Hepatocyte (in vitro differentiated cells): ENCODE data around the gene P2RY8. TPM values are rescaled to one million over a fixed set of nuclear protein-coding genes. Genes with fewer than 3 reads are reported as not detected.

Source experiments
- DNase-seq: peaks from one replicate; pipeline ENCODE4 v3.0.0-alpha.2; 2016; ENCODE audit warnings: low spot score
- H2AFZ ChIP-seq: fragments of 200-600 bp; sonication (generic); 2 replicates; pipeline ENCODE4 v1.6.0; 2016; ENCODE audit warnings: antibody characterized with exemption, mild to moderate bottlenecking
- H3K27ac ChIP-seq: fragments of 200-600 bp; sonication (generic); 2 replicates; pipeline ENCODE4 v1.5.1; 2016; ENCODE audit warnings: mild to moderate bottlenecking
- H3K27me3 ChIP-seq: fragments of 200-600 bp; sonication (generic); 2 replicates; pipeline ENCODE4 v1.6.1; 2016
- H3K36me3 ChIP-seq: fragments of 200-600 bp; sonication (generic); replicated peaks from 2 replicates; pipeline ENCODE4 v1.5.1; 2016; ENCODE audit warnings: low read depth; ENCODE audit not compliant: insufficient read depth
- H3K4me1 ChIP-seq: fragments of 200-600 bp; sonication (generic); 2 replicates; pipeline ENCODE4 v1.5.1; 2016; ENCODE audit warnings: mild to moderate bottlenecking, moderate library complexity; ENCODE audit not compliant: insufficient read depth
- H3K4me2 ChIP-seq: fragments of 200-600 bp; sonication (generic); 2 replicates; pipeline ENCODE4 v1.6.0; 2016
- H3K4me3 ChIP-seq: fragments of 200-600 bp; sonication (generic); 2 replicates; pipeline ENCODE4 v1.5.1; 2016; ENCODE audit warnings: mild to moderate bottlenecking
- H3K79me2 ChIP-seq: fragments of 200-600 bp; sonication (generic); 2 replicates; pipeline ENCODE4 v1.6.0; 2017; ENCODE audit warnings: mild to moderate bottlenecking
- H3K9me2 ChIP-seq: fragments of 200-600 bp; sonication (generic); replicated peaks from 2 replicates; pipeline ENCODE4 v1.6.0; 2017; ENCODE audit warnings: mild to moderate bottlenecking; ENCODE audit not compliant: insufficient read depth
- H3K9me3 ChIP-seq: fragments of 200-600 bp; sonication (generic); 2 replicates; pipeline ENCODE4 v1.5.1; 2016; ENCODE audit warnings: low read depth, mild to moderate bottlenecking
- H4K20me1 ChIP-seq: fragments of 200-600 bp; sonication (generic); 2 replicates; pipeline ENCODE4 v1.6.0; 2016; ENCODE audit warnings: mild to moderate bottlenecking; ENCODE audit not compliant: insufficient read depth, poor library complexity, severe bottlenecking
- EZH2 ChIP-seq: fragments of 200-600 bp; sonication (generic); IDR thresholded peaks from 2 replicates; pipeline ENCODE4 v1.6.1; 2016; ENCODE audit warnings: antibody characterized with exemption, mild to moderate bottlenecking, borderline replicate concordance
- EZH2phosphoT487 ChIP-seq: fragments of 200-600 bp; sonication (generic); IDR thresholded peaks from one replicate; pipeline ENCODE4 v1.6.1; 2018; ENCODE audit warnings: antibody characterized with exemption, mild to moderate bottlenecking, low read depth, moderate library complexity; ENCODE audit not compliant: unreplicated experiment, severe bottlenecking
- WGBS: methylation state at CpG from one replicate; pipeline ENCODE4 v1.1.6; 2016; ENCODE audit warnings: low lambda C conversion rate; ENCODE audit errors: missing lambda C conversion rate; 5-methylcytosine and 5-hydroxymethylcytosine counted together
- polyA plus RNA-seq: library from polyadenylated mRNA; unstranded; fragments of >200 nt; fragmentation: Nextera tagmentation; extraction: Ambion mirVana; gene quantifications from 2 replicates; pipeline ENCODE4 v1.2.1, GENCODE V29; 2016
- total RNA-seq: library from RNA; depleted of rRNA; stranded (reverse); fragments of >200 nt; gene quantifications from 2 replicates; pipeline ENCODE4 v1.2.3, GENCODE V29; 2014
- TF ChIP-seq, protein P1 (sequence below): fragments of 200-600 bp; sonication (generic); IDR thresholded peaks from 2 replicates; pipeline ENCODE4 v1.5.1; 2016; ENCODE audit warnings: antibody characterized with exemption, mild to moderate bottlenecking; ENCODE audit not compliant: poor library complexity

Gene P2RY8
- total and polyA plus RNA-seq, 2 experiments from 2014 or later = 0.07 to 0.54 TPM

DNA sequence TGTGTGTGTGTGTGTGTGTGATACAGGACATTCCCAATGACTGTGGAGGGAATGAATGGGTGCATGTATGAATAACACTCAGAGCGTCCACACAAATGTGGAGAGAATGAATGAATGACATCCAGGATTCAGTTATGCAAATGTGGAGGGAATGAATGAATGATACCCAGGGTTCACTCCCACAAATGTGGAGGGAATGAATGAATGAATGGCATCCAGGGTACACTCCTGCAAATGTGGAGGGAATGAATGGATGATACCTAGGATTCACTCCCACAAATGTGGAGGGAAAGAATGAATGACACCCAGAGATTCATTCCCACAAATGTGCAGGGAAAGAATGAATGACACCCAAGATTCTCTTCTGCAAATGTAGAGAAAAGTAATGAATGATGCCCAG lies 48.2 kb downstream of the P2RY8 start:
- no peak overlapping the region for H2AFZ ChIP-seq
- 100% methylated on average over 1 of the region's 1 CpG for WGBS
- no peaks in the 10 kb centered on the region for H3K4me1 ChIP-seq
- no peak overlapping the region for H3K4me3 ChIP-seq
- TF ChIP-seq EZH2phosphoT487 (no peak), EZH2 (no peak)
- TF ChIP-seq, protein P1, sequence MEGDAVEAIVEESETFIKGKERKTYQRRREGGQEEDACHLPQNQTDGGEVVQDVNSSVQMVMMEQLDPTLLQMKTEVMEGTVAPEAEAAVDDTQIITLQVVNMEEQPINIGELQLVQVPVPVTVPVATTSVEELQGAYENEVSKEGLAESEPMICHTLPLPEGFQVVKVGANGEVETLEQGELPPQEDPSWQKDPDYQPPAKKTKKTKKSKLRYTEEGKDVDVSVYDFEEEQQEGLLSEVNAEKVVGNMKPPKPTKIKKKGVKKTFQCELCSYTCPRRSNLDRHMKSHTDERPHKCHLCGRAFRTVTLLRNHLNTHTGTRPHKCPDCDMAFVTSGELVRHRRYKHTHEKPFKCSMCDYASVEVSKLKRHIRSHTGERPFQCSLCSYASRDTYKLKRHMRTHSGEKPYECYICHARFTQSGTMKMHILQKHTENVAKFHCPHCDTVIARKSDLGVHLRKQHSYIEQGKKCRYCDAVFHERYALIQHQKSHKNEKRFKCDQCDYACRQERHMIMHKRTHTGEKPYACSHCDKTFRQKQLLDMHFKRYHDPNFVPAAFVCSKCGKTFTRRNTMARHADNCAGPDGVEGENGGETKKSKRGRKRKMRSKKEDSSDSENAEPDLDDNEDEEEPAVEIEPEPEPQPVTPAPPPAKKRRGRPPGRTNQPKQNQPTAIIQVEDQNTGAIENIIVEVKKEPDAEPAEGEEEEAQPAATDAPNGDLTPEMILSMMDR = no peak
- no peaks in the 10 kb centered on the region for H4K20me1 ChIP-seq
- no peak overlapping the region for H3K4me2 ChIP-seq
- DNase-seq = no peak
- no peaks in the 10 kb centered on the region for H3K9me3 ChIP-seq
- no peaks in the 10 kb centered on the region for H3K9me2 ChIP-seq
- H3K27ac ChIP-seq = no peak overlapping the region
- H3K27me3 ChIP-seq = no peaks in the 10 kb centered on the region
- H3K79me2 ChIP-seq = no peaks in the 10 kb centered on the region
- H3K36me3 ChIP-seq = no peaks in the 10 kb centered on the region

DNA sequence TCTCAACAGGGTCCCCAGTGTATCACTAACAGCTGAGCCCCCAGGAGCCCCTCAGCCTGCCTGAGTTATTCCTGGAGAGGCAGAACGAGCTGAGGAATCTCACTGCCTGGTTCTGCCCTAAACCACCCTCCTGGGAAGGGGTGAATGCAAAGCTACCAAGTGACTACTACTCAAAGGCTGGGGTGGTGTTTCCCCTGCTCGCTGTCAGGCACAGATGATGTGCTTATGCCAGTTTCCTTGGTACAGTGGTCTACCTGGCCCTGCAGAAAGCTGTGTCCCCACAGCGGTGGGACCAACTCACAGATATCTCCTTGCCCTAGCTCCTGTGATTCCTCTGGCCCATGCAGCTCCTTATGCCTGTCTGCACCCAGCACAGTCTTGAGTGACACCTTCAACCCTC lies 48.8 kb downstream of the P2RY8 start:
- TF ChIP-seq EZH2 = no peak
- TF ChIP-seq, protein P1 = no peak
- TF ChIP-seq EZH2phosphoT487 = no peak
- H3K4me1 ChIP-seq = no peaks in the 10 kb centered on the region
- no peak overlapping the region for H3K4me3 ChIP-seq
- no peak overlapping the region for H2AFZ ChIP-seq
- WGBS = 70% methylated on average over 3 of the region's 3 CpGs
- no peak overlapping the region for H3K27ac ChIP-seq
- no peaks in the 10 kb centered on the region for H4K20me1 ChIP-seq
- no peaks in the 10 kb centered on the region for H3K36me3 ChIP-seq
- no peak for DNase-seq
- no peaks in the 10 kb centered on the region for H3K27me3 ChIP-seq
- no peaks in the 10 kb centered on the region for H3K9me2 ChIP-seq
- no peak overlapping the region for H3K4me2 ChIP-seq
- no peaks in the 10 kb centered on the region for H3K79me2 ChIP-seq
- H3K9me3 ChIP-seq = no peaks in the 10 kb centered on the region

DNA sequence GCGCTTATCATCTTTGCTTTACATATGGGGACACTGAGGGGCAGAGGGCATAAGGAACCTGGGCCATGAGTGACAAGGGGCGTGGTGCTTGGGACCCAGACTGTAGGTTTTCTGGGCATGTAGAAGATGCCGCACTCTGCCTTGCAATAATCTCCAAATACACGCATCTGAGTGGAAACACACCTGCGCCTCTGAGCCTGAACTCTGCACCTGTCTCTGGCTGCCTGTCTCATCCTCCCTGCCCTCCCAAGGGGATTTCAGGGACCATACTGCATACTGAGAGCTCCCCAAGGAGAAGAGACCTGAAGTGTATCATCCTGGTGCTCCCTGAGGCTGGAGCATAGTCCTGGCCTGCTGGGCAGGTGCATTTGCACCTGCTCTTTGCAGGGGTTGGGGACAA lies 49.6 kb downstream of the P2RY8 start:
- no peaks in the 10 kb centered on the region for H3K4me1 ChIP-seq
- no peaks in the 10 kb centered on the region for H3K79me2 ChIP-seq
- WGBS = 97% methylated on average over 5 of the region's 5 CpGs
- no peak overlapping the region for H2AFZ ChIP-seq
- H3K4me3 ChIP-seq = no peak overlapping the region
- H3K9me2 ChIP-seq = no peaks in the 10 kb centered on the region
- H3K4me2 ChIP-seq = no peak overlapping the region
- no peaks in the 10 kb centered on the region for H3K36me3 ChIP-seq
- H3K9me3 ChIP-seq = no peaks in the 10 kb centered on the region
- TF ChIP-seq, protein P1 = no peak
- TF ChIP-seq EZH2 = no peak
- no peak for TF ChIP-seq EZH2phosphoT487
- no peaks in the 10 kb centered on the region for H4K20me1 ChIP-seq
- no peak for DNase-seq
- H3K27me3 ChIP-seq = no peaks in the 10 kb centered on the region
- no peak overlapping the region for H3K27ac ChIP-seq

DNA sequence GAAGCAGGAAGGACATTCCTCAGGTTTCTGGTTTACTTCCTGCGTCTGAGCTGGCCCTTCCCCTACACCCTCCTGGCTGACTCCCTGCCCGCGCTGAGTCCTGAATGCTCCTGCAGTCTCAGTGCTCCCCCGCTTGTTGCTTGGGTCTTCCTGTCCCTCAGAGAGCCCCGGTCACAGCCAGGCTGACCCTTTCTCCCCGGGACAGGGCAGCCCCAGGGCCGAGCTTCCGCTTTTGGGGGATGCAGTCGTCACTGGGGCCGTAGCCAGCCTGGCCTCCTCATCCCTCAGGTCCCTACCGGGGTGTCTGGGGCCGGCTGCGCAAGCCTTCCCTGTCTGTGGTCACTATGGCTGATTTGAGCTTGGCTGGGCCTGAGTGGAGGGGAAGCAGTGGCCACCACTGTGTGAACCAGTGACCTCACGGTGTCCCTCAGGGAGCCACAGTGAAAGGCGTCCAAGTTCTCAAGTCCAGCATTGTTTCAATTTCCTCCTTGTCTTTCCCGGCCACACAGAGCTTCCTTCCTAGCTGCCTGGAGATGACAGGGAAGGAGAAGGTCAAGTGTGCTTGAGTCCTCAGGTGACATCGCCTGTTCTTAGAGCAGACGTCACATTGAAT lies 50.1 kb downstream of the P2RY8 start:
- H3K4me3 ChIP-seq = no peak overlapping the region
- no peak overlapping the region for H3K4me2 ChIP-seq
- no peaks in the 10 kb centered on the region for H3K9me2 ChIP-seq
- no peaks in the 10 kb centered on the region for H3K9me3 ChIP-seq
- no peaks in the 10 kb centered on the region for H3K79me2 ChIP-seq
- TF ChIP-seq, protein P1 = no peak
- TF ChIP-seq EZH2 (no peak), EZH2phosphoT487 (no peak)
- H3K4me1 ChIP-seq = no peaks in the 10 kb centered on the region
- H3K36me3 ChIP-seq = no peaks in the 10 kb centered on the region
- no peak for DNase-seq
- H3K27me3 ChIP-seq = no peaks in the 10 kb centered on the region
- no peak overlapping the region for H3K27ac ChIP-seq
- no peaks in the 10 kb centered on the region for H4K20me1 ChIP-seq
- no peak overlapping the region for H2AFZ ChIP-seq
- WGBS = 85% methylated on average over 18 of the region's 18 CpGs
